ENCODE measurements around the gene TBC1D22B. TPM values are rescaled to one million over a fixed set of nuclear protein-coding genes. Genes with fewer than 3 reads are reported as not detected.
A peak's percentile ranks its signal among the peaks of the same experiment; 100 is the strongest.

The TBC1D22B gene
- total and polyA plus RNA-seq, 9 of the 15 experiments (the other 6 are each of a cell fraction or from before 2014, with no cell fraction given) = 4.8 to 24.2 (median 13.5) TPM

DNA sequence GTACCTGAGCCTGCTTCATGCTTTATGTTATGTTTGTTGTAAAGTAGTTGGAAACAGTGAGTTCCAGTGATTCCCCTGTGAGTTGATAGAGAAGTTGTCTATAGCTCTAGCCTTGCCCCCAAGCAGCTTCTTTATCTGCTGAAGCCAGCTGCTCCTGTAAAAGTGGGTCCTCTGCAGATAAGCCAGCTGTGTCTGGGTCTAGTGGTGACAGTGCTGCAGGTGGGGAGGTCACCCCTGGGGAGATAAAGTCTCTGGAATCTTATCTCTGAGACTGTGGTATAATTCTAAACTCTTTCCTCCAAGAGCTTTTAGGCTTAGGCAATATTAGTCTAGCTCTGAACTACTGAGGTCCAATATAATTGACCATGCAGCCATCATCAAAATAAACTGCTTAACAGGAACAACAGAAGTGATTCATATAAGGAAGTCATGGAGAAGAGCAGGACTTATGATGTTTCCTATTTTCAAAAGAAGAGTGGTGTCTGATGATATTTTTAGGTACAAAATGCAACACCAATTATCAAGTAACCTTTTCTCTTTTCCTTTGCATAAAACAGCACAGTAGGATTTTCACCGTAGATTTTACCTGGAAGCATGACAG is 44.6 kb downstream of the TBC1D22B start (continued):
- TF ChIP-seq, protein P1, sequence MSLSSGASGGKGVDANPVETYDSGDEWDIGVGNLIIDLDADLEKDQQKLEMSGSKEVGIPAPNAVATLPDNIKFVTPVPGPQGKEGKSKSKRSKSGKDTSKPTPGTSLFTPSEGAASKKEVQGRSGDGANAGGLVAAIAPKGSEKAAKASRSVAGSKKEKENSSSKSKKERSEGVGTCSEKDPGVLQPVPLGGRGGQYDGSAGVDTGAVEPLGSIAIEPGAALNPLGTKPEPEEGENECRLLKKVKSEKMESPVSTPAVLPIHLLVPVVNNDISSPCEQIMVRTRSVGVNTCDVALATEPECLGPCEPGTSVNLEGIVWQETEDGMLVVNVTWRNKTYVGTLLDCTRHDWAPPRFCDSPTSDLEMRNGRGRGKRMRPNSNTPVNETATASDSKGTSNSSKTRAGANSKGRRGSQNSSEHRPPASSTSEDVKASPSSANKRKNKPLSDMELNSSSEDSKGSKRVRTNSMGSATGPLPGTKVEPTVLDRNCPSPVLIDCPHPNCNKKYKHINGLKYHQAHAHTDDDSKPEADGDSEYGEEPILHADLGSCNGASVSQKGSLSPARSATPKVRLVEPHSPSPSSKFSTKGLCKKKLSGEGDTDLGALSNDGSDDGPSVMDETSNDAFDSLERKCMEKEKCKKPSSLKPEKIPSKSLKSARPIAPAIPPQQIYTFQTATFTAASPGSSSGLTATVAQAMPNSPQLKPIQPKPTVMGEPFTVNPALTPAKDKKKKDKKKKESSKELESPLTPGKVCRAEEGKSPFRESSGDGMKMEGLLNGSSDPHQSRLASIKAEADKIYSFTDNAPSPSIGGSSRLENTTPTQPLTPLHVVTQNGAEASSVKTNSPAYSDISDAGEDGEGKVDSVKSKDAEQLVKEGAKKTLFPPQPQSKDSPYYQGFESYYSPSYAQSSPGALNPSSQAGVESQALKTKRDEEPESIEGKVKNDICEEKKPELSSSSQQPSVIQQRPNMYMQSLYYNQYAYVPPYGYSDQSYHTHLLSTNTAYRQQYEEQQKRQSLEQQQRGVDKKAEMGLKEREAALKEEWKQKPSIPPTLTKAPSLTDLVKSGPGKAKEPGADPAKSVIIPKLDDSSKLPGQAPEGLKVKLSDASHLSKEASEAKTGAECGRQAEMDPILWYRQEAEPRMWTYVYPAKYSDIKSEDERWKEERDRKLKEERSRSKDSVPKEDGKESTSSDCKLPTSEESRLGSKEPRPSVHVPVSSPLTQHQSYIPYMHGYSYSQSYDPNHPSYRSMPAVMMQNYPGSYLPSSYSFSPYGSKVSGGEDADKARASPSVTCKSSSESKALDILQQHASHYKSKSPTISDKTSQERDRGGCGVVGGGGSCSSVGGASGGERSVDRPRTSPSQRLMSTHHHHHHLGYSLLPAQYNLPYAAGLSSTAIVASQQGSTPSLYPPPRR (CRISPR knock-in tag; IDR thresholded peaks at IDR 0.05; ENCODE audit: borderline replicate concordance) = peak; percentile 80; the same call in 1 of the 2 replicates
- TF ChIP-seq SUPT5H (IDR thresholded peaks at IDR 0.05) (no peak), ZNF507 (tag; conservative IDR thresholded peaks at IDR 0.05) (no peak), EGR1 (conservative IDR thresholded peaks at IDR 0.05) (no peak), DIDO1 (tag; IDR thresholded peaks at IDR 0.05; ENCODE audit: low read depth) (peak; percentile 68; the same call in 1 of the 2 replicates), L3MBTL2 (IDR thresholded peaks at IDR 0.05) (no peak), POLR2AphosphoS2 (IDR thresholded peaks at IDR 0.05; ENCODE audit: low read length) (no peak), TBL1XR1 (IDR thresholded peaks at IDR 0.05; ENCODE audit: low read length in 2 of 2) (peak; percentile 99 to 100), GTF2A2 (tag; IDR thresholded peaks at IDR 0.05) (no peak), SMAD2 (IDR thresholded peaks at IDR 0.05; ENCODE audit: low read depth, low read length) (no peak), HNRNPH1 (optimal IDR thresholded peaks at IDR 0.05; ENCODE audit: low read depth, low read length) (no peak), HDAC8 (tag; IDR thresholded peaks at IDR 0.05) (0 out of 2 replicates have a peak, but pooled peaks have one; percentile 42), TAF1 (IDR thresholded peaks at IDR 0.05; ENCODE audit: control insufficient read depth, extremely low read depth, insufficient read depth, low read length, severe bottlenecking) (peak; percentile 58), HNRNPL (IDR thresholded peaks at IDR 0.05; ENCODE audit: low read depth, low read length) (no peak), ZNF695 (CRISPR knock-in tag; IDR thresholded peaks at IDR 0.05) (peak; percentile 62; the same call in 1 of the 2 replicates), RHOXF2B (CRISPR knock-in tag; conservative IDR thresholded peaks at IDR 0.05) (peak; percentile 85; the same call in 1 of the 2 replicates), KLF13 (tag; IDR thresholded peaks at IDR 0.05; ENCODE audit: borderline replicate concordance, low read depth) (0 out of 2 replicates have a peak, but pooled peaks have one; percentile 41)
- TF ChIP-seq, protein P2, sequence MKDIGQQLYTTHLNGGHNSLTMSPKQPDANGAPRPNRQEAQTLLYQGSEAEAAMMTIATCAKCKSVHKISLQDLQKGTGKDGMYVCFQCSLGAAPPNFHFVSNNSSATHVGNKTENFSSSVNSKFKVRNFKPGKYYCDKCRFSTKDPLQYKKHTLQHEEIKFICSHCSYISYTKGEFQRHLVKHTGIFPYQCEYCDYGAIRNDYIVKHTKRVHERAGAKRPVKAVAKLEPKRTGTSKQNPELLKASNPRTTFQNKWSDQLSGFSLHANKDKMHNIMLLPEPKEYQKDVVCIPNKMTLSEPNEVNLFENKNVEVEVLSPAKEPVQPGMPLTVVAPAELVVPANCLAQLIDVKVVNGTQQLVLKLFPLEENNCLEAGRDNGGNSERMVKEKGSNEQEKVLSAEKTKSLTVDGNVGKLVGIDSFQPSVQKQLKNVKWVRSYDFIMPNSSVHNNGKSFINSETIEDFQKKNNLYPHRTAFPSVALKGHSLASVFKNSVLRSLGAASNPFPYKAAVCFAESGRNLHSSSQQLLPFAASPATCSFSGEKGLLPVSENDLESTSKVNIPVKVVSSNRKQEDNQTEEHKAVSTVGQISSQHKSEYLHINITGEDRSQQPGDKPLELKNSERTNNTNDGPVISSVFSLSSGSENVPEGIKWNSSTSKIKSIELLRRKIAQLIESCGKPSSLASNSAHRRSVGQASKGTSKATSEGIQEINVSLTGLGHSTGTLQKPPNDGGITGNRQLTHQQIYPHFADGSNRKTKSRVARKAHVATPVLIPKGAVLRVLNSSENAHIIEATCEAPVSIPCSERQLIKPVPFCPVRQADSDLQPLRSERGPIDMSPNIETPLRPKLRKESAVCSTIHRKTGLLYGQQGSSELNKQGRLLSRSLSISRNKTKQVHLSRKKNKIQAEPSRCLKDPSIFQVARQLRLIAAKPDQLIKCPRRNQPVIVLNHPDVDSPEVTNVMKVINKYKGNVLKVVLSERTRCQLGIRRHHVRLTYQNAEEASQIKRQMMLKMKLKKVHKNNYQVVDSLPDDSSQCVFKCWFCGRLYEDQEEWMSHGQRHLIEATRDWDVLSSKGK (CRISPR knock-in tag; IDR thresholded peaks at IDR 0.05) = no peak
- TF ChIP-seq, protein P3, sequence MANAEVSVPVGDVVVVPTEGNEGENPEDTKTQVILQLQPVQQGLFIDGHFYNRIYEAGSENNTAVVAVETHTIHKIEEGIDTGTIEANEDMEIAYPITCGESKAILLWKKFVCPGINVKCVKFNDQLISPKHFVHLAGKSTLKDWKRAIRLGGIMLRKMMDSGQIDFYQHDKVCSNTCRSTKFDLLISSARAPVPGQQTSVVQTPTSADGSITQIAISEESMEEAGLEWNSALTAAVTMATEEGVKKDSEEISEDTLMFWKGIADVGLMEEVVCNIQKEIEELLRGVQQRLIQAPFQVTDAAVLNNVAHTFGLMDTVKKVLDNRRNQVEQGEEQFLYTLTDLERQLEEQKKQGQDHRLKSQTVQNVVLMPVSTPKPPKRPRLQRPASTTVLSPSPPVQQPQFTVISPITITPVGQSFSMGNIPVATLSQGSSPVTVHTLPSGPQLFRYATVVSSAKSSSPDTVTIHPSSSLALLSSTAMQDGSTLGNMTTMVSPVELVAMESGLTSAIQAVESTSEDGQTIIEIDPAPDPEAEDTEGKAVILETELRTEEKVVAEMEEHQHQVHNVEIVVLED (CRISPR knock-in tag; IDR thresholded peaks at IDR 0.05) = peak; percentile 66
